ENCODE measurements around the gene STN1.

Gene STN1

DNA sequence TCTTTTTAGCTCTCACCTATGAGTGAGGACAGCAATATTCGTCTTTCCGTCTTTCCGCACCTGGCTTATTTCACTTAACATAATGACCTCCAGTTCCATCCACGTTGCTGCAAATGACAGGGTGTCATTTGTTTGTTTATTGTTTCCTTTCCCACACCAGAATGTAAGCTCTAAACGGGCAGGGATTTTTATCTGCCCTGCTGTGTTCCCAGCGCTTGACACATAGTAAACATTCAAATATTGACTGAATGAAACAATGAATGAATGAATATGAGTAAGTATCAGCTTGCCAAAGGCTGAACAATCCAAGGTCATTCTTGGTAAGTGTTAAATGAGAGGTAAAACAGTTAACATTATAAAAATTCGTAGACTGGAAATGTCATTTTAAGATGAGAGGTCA is 75.4 kb downstream of the STN1 start:
- DNase-seq: no peak

DNA sequence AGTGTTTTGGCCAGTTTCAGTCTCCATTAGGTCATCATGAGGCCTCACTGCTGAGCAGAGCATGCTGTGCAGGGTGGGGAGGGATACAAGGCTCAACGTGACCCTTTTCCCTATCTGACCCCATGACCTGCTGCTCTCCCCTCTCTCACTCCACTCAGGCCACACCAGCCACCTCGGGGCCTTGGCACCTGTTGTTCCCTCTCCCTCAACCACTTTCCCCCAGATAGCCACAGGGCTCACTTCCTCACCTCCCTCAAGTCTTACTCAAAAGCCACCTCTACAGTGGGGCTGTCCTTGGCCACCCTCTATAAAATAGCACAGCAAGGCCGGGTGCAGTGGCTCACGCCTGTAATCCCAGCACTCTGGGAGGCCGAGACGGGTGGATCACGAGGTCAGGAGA is 76.5 kb downstream of the STN1 start:
- DNase-seq: no peak

DNA sequence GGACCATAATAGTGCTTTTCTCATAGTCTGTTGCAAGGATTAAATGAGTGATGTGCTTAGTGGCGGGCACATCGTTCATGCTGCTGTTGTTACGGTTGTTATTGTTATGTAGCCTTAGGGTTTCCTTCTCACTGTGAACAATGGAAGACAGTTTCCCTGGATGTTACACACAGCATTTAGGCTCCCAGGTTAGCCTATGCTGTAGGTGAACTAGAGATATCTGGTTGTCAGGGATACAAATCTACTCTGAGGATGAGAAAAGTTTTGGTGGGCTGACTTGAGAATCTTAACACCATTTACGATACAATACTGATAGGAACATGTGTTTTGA is 77.3 kb downstream of the STN1 start:
- DNase-seq: no peak

GRCh38 chr10:103839872-103840739 is 77.9 kb downstream of the STN1 start:
- DNase-seq: no peak

- DNase-seq: no peak
Observed at GRCh38 chr10:103839519-103839871, 78.5 kb downstream of the STN1 start.

- DNase-seq: no peak
Observed at GRCh38 chr10:103838862-103839518, 79.0 kb downstream of the STN1 start.

GRCh38 chr10:103838070-103838395 is 80.0 kb downstream of the STN1 start:
- no peak for DNase-seq

DNA sequence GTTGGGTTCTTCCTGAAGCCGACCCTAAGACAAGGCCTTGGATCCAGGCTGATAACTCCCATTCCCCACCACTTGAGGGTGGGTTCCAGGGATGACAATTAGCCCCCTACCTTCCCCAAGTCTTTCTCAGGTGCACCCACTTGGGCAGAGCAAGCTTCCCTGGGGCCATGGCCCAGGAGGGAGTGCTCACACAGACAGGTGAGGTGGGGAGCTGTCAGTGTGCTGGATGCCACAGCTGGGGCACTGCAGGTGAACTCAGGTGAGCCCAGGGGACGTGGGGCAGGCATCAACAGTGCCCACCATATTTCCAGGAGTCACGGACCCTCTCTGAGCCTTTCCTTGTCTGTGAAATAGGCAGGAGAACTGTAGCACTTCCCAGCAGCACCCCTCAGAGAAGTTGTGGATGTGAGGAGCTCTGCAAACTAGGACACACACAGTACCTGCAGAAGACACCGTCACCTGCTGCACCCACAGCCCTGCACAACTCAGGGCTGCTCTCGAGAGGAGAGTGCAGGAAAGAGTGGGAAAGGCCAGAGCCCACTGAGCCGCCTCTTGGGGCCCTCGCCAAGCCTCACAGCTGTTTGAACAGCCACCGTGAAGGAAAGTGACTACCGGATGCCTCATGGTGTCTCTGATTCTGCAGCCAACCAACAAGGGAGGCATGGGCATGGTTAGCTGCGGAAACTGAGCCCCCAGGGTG is 80.5 kb downstream of the STN1 start:
- DNase-seq: no peak

DNA sequence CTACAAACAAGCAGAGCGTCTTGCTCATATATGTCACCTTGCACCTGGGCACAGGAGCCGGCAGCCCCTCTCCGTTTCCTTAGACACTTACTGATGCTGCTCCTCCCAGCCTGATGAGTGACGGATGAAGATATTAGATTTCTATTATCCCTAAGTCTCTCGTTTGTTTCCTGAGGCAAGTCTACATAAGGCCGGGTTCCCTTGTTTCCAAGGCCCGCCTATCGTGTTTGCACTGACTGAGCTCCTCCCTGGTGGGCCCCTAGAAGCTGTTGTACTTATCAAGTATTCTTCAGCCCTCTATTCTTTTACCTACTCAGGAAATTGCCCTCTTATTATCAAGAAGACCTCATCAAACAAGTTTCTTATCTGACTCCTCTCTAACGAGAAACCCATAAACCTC is 81.1 kb downstream of the STN1 start:
- DNase-seq: no peak

DNA sequence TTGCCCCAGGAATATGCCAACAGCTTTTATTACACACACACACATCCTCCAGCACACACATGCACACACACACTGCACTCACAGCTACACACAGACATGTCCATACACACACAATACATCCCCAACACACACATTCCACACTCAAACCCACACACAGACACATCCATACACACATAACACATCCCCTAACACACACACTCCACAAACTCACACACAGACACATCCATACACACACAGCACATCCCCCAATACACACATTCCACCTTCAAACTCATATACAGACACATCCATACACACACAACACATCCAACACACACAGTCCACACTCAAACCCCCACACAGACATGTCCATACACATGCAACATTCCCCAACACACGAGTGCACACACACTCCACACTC is 81.7 kb downstream of the STN1 start:
- no peak for DNase-seq

- no peak for DNase-seq
Observed at GRCh38 chr10:103835096-103836050, 82.6 kb downstream of the STN1 start.

- DNase-seq: no peak
Observed at GRCh38 chr10:103834436-103835095, 83.4 kb downstream of the STN1 start.

DNA sequence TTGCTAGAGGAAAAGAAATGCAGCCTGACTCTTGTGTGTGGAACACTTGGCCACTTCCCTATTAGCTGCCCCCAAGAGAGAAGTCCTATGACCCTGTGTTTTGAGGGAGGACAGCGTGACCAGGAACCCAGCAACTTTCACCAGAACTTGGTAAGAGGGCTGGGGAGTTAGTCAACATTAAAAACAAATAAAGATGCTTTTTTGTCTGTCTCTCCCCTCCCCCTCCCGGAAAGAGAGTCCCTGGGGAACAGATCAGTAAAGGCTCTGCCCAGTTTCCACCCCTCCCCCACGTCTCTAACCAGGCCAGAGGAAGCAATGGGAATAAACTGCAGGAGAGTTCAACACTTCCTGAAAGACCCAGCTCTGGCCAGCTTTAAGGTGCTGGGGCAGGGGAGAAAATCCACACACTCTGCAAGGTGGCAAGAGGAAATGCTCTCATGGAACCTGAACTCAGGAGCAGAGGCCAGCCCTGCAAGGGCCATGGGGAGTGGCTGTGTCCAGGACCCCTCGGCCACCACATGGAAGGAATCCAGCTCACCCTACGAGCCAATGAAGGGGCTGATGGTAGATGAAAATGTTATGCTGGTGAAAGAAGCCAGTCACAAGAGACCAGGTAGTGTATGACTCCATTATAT is 84.1 kb downstream of the STN1 start:
- DNase-seq: peak; percentile 57

- no peak for DNase-seq
Observed at GRCh38 chr10:103832806-103833205, 85.2 kb downstream of the STN1 start.
